Measurements from ENCODE around the gene RASGRP2. TPM values are rescaled to one million over a fixed set of nuclear protein-coding genes. Genes with fewer than 3 reads are reported as not detected.
A peak's percentile ranks its signal among the peaks of the same experiment; 100 is the strongest.

Gene RASGRP2
- total RNA-seq, 1 donor = 126 TPM

DNA sequence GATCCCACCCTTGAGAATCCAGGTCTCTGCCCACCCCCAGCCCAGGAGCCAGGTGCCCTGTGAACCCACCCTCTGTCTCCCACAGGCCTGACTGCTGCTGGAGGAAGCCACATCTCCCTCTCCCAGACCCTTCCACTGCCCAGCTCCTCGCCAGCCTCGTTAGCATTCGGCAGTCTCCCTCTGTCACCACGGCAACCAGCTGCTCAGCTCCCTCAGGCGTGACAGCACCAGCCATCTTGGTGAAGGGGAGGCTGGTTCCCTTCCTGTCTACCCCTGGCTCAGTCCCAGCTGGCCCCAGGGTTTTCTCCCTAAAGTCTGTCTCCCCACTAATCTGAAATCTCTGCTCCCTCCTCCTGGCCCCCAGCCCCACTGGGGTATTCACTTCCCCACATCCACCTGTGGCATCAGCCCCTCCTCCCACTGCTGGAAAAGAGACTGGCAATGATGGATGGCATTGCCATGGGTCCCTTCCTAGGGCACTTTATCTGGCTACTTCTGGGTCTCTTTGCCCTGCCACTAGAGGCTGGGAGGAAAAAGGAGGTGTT, 49.0 kb downstream of the RASGRP2 start:
- Histone ChIP-seq H3K27me3 (ENCODE audit: insufficient read depth, low read length) (peaks cover 5% of the 10 kb centered on the region), H3K4me1 (ENCODE audit: insufficient read depth, low read length) (no peaks in the 10 kb centered on the region), H3K4me3 (ENCODE audit: low read length) (no peak overlapping the region), H3K9me3 (ENCODE audit: low read depth, low read length) (no peaks in the 10 kb centered on the region)

DNA sequence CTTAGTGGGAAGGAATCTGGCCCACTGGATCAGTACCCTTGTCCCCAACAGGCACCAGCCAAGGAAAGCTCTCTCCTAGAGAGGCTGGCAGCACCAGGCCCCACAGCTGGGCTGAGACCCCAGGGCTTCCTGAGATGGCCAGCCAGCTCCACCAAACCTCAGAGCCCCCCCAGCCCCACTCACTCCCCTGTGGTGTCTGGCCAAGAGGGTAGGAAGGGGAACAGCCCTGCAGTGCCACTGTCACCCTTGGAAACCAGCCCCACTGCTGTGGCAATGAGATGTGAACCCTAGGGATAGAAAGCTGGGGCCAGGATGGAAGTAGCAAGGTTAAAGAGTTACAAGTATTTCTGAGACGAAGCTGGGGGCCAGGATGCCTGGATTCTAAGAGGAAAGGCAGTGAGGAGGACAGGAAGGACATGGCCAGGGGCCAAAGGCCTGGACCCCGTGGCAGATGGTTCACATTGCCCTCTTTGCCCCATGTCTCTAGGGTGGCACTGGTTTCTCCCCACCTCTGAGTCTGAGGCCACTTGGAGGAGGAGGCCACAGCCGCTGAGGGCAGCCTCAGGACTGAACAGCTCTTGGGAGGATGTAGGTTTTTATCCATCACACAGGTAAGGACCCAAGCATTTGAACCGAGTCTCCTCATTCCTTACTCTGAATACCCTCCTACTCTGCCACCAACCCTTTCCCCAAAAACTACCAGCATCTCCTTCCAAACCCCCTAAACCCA, 49.8 kb downstream of the RASGRP2 start:
- H3K4me1 ChIP-seq (ENCODE audit: insufficient read depth, low read length) = peaks cover under 1% of the 10 kb centered on the region
- no peak overlapping the region for H3K4me3 ChIP-seq (ENCODE audit: low read length)
- peaks cover 5% of the 10 kb centered on the region for H3K27me3 ChIP-seq (ENCODE audit: insufficient read depth, low read length)
- no peaks in the 10 kb centered on the region for H3K9me3 ChIP-seq (ENCODE audit: low read depth, low read length)

DNA sequence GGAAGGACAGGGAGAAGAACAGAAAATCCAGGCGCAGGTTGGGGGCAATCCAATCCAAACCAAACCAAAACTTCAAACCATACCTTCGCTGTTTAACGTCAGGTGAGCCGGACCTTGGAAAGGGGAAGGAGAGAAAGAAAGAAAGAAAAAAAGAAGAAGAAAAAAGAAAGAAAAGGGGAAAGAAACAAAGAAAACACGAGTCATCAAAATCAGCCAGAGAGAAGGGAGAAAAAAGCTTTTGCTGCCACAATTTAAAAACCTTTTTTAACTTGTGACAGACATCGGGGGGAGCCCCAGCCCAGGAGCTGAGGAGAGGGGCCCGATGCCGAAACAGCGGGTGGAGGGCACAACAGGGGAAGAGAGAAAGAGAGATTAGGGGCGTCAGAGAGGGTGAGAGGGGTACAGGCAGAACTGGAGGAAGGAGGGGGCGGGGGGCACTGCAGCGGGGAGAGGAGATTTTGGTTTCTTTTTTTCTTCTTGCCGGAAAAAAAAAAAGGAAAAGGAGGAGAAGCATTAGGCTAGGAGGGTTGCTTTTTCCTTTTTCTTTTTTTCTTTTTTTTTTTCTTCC, 51.1 kb downstream of the RASGRP2 start:
- Histone ChIP-seq H3K9me3 (ENCODE audit: low read depth, low read length) (no peaks in the 10 kb centered on the region), H3K4me3 (ENCODE audit: low read length) (no peak overlapping the region), H3K27me3 (ENCODE audit: insufficient read depth, low read length) (peaks cover 5% of the 10 kb centered on the region), H3K4me1 (ENCODE audit: insufficient read depth, low read length) (peaks cover 11% of the 10 kb centered on the region)

DNA sequence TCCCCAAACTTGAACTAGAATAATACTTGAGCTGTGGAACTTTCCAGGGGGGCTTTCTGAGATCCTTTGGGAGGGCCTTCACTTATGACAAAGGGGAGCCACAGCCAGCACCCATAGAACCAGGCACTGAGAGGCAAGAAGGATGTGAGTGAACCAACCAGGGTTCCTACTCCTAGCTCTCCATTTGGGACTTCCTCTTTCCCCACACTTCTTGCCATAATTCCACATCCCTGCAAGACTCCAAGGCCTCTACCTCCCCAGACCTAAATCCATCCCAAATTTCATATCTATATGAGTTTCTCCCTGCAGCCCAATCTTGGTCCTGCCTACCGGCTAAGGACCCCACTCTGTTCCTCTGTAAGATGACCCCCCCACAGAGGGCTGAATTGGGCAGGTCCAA, 52.4 kb downstream of the RASGRP2 start:
- peaks cover 5% of the 10 kb centered on the region for H3K27me3 ChIP-seq (ENCODE audit: insufficient read depth, low read length)
- no peak overlapping the region for H3K4me3 ChIP-seq (ENCODE audit: low read length)
- H3K9me3 ChIP-seq (ENCODE audit: low read depth, low read length) = no peaks in the 10 kb centered on the region

DNA sequence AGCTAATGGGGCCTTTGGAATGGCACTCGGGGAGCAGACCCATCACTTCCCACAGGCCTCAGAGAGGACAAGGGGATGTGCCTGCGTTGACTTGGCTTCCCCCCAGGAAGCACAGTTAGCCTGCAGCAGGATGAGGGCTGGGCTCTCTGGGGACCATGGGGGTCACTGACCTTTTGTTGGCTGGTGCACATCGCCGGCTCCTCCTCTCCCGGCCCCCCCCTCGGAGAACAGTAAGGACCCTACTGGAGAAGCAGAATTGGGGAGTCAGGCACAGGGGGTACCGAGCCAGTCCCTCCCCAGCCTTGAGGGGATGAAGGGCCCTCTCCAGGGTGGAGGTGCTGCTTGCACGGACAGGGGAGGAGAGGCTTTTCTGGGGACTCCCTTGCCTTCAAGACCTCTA, 53.7 kb downstream of the RASGRP2 start:
- H3K4me1 ChIP-seq (ENCODE audit: insufficient read depth, low read length) = peaks cover 18% of the 10 kb centered on the region
- H3K9me3 ChIP-seq (ENCODE audit: low read depth, low read length) = no peaks in the 10 kb centered on the region
- no peak overlapping the region for H3K4me3 ChIP-seq (ENCODE audit: low read length)
- peaks cover 5% of the 10 kb centered on the region for H3K27me3 ChIP-seq (ENCODE audit: insufficient read depth, low read length)

More for the DNA sequence above, 52.4 kb downstream of the RASGRP2 start:
- H3K4me1 ChIP-seq (ENCODE audit: insufficient read depth, low read length) = peaks cover 18% of the 10 kb centered on the region

DNA sequence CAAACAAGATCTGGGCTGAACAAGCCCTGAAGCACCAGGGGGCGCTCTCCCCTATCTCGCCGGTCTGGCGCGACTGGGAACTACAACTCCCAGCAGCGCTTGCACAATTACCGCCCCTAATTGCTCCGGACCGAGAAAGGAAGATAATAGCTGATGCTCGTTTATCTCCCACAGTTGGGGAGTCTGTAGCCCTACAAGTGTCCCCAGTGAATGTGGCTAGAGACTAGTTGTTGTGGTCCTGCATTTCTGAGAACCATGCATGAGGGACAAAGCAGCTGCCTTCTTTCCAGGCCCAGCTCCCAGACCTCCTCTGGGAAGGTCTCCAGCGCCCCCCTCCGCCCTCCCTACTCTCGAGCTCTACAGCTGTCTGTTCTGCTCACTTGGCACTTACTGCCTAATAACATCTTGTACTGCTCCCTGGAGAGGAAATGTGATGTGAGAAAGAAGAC, 55.4 kb downstream of the RASGRP2 start:
- Histone ChIP-seq H3K27me3 (ENCODE audit: insufficient read depth, low read length) (peaks cover 4% of the 10 kb centered on the region), H3K4me1 (ENCODE audit: insufficient read depth, low read length) (peaks cover 18% of the 10 kb centered on the region), H3K9me3 (ENCODE audit: low read depth, low read length) (no peaks in the 10 kb centered on the region), H3K4me3 (ENCODE audit: low read length) (peak overlapping the region; percentile 23)

DNA sequence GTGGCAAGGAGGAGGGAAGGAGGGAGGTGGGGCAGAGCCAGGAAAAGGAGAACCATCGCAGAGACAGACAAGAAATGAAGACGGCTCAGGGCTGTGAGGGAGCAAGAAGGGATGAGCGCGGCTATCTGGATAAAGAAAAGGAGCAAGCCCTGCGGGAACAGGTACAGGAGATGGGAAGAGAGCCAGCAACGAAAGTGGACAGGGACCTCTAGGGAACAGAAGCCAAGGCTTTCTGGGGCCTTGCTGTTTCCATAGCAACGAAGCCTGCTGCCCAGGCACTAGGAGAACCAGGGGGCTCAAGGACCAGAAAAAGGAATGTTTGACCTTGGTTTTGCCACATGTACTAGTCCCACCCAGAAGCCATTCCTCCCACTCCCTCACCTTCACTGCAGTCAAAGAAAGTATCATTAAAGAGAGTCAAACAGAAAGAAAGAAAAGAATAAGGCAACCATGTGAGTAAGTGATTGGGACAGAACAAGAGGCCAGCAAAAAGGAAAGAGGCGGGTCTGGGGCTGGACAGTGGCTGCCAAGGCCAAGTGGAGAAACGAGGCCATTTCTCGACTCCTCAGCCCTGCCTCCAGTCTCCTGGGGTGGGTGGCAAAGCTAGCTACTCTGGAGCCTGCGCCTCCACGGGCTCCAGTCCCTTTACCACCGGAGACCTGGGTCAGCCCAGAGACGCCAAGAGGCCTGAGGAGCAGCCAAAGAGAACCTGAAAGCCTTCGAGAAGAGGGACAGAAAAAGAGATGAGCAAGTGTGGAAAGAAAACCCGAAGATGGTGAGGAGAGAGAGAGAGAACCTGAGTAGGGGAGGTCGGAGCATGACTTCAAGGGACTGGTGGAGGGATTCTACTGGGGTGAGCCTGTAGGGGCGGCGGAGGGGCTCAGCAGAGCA, 56.1 kb downstream of the RASGRP2 start:
- no peaks in the 10 kb centered on the region for H3K9me3 ChIP-seq (ENCODE audit: low read depth, low read length)

DNA sequence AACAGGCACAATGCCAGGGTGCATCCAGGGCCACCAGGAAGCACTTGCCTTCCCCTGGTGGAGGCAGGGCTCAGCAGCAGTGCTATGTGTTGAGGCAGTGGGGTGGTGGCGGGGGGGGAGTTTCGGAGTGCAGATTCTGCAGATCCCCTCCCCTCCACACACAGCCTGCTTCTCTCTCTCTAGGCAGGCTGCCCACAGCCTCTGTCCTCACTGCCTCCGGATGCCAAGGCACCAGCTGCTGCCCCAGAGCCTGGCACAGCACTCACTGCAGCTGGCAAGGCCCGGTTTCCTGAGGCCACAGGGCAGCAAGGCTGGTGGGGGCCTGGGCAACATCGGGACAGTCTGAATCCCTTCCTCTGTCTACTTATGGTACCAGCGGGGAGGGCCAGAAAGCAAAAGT, 56.7 kb downstream of the RASGRP2 start:
- H3K9me3 ChIP-seq (ENCODE audit: low read depth, low read length) = no peaks in the 10 kb centered on the region
- no peaks in the 10 kb centered on the region for H3K27me3 ChIP-seq (ENCODE audit: insufficient read depth, low read length)
- H3K4me3 ChIP-seq (ENCODE audit: low read length) = no peak overlapping the region
- H3K4me1 ChIP-seq (ENCODE audit: insufficient read depth, low read length) = peaks cover 18% of the 10 kb centered on the region

More for the DNA sequence above, 56.1 kb downstream of the RASGRP2 start:
- Histone ChIP-seq H3K4me1 (ENCODE audit: insufficient read depth, low read length) (peaks cover 18% of the 10 kb centered on the region), H3K4me3 (ENCODE audit: low read length) (no peak overlapping the region), H3K27me3 (ENCODE audit: insufficient read depth, low read length) (no peaks in the 10 kb centered on the region)

DNA sequence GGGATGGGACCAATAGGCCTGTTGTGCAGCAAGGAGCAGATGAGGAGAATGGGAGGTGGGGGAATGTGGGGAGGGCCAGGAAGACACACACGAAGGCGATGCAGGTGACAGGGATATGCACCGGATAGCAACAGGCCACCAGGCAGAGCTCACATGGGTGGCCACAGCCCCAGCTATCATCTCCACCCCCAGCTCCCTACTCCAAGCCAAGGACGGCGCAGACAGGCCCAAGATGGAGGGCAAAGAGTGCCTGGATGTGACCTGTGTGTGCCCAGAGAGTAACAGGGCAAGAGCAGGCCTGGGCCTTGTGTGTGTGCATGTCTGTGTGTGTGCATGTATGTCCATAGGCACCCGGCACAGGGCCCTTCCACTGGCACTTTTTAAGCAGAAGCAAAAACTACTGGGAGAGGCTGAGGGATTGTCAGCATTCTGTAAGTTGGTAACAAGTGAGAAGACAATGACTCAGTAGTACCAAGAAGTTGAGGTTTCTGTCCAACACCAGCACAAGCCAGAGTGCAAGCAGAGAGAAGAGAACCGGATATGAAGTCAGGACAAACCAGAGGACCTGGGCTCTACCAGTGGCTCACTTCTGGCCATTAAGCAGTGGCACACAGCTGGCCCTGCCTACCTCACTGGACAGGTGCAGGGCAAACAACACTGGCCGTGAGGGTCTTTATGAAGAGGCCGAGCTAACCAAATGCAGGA, 57.3 kb downstream of the RASGRP2 start:
- no peaks in the 10 kb centered on the region for H3K9me3 ChIP-seq (ENCODE audit: low read depth, low read length)
- no peak overlapping the region for H3K4me3 ChIP-seq (ENCODE audit: low read length)
- H3K4me1 ChIP-seq (ENCODE audit: insufficient read depth, low read length) = peaks cover 18% of the 10 kb centered on the region

DNA sequence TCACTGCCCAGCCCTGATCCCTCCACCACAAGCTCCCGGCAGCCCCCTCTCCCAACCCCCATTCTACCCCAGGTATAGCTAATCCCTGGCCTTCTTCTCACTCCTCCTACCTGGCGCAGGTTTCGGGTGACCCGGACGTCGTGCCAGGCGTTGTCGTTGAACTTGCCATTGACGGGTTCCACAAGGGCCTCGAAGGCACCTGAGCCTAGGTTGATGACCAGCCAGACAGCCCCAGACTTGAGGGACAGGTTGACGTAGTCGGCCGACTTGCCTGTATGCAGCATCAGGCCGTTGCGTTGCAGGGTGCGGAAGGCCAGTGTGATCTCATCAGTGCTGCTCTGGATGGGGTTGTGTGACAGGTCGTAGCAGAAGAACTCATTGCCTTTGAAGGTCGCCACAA, 58.4 kb downstream of the RASGRP2 start:
- Histone ChIP-seq H3K4me1 (ENCODE audit: insufficient read depth, low read length) (peaks cover 18% of the 10 kb centered on the region), H3K9me3 (ENCODE audit: low read depth, low read length) (no peaks in the 10 kb centered on the region), H3K27me3 (ENCODE audit: insufficient read depth, low read length) (no peaks in the 10 kb centered on the region), H3K4me3 (ENCODE audit: low read length) (no peak overlapping the region)

More for the DNA sequence above, 57.3 kb downstream of the RASGRP2 start:
- H3K27me3 ChIP-seq (ENCODE audit: insufficient read depth, low read length) = no peaks in the 10 kb centered on the region

DNA sequence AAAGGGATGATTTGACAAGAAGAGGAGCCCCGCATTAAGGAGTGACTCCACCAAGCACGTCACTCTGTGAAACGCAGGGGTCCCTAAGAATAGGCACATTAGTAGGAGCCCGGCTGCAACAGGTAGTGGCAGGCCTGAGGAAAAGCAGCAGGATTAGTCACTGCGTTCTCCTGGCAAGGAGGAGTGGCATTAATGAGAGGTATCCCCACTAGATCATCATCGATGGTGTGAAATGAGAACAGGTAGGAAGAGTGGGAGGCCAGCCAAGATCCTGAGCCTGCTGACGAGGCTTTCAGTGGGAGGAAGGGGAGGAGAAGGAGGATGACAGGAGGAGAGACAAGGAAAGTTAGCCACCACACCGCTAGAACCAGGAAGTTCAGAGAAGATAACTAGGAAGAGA, 59.6 kb downstream of the RASGRP2 start:
- no peaks in the 10 kb centered on the region for H3K27me3 ChIP-seq (ENCODE audit: insufficient read depth, low read length)
- H3K4me1 ChIP-seq (ENCODE audit: insufficient read depth, low read length) = peaks cover 18% of the 10 kb centered on the region

DNA sequence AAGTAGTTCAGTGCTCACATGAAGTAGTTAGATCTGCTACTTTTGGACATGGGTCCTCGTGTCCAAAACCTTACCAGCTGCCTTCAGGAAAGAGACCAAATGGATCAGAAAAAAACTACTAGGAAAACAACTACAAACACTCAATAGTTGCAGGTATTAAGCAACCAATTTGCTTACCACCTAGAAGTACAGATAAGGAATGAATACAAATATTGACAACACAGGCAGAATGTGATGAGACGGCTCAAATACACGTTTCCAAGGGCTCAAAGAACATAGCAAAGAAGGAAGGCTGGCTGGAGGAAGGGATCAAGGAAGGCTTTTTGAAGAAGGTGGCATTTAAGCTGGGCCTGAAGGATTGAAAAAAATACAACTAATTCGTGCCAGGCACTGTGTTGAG, 62.8 kb downstream of the RASGRP2 start:
- Histone ChIP-seq H3K4me1 (ENCODE audit: insufficient read depth, low read length) (peaks cover 4% of the 10 kb centered on the region), H3K4me3 (ENCODE audit: low read length) (no peak overlapping the region), H3K9me3 (ENCODE audit: low read depth, low read length) (no peaks in the 10 kb centered on the region), H3K27me3 (ENCODE audit: insufficient read depth, low read length) (peaks cover 2% of the 10 kb centered on the region)

More for the DNA sequence above, 59.6 kb downstream of the RASGRP2 start:
- Histone ChIP-seq H3K4me3 (ENCODE audit: low read length) (no peak overlapping the region), H3K9me3 (ENCODE audit: low read depth, low read length) (no peaks in the 10 kb centered on the region)

DNA sequence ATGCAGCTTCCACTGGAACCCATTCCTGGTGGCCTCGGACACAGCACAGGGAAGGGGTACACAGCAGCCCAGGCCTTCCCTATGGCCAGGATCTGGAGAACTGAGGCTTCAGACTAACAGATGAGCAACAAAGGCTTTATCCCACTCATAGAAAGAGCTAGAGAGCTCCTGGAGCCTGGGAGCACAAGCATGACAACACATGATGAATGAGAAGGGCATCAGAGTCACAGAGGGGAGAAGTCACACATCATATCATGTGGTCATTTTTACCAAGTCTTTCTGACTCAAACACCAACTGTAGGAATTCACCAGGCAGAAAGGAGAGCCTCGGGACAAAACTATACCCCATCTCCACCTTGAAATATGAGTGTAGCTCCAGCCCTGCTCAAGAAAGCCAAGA, 64.1 kb downstream of the RASGRP2 start:
- H3K27me3 ChIP-seq (ENCODE audit: insufficient read depth, low read length) = peaks cover 2% of the 10 kb centered on the region
- no peaks in the 10 kb centered on the region for H3K9me3 ChIP-seq (ENCODE audit: low read depth, low read length)
- H3K4me3 ChIP-seq (ENCODE audit: low read length) = no peak overlapping the region
- H3K4me1 ChIP-seq (ENCODE audit: insufficient read depth, low read length) = peaks cover 14% of the 10 kb centered on the region

DNA sequence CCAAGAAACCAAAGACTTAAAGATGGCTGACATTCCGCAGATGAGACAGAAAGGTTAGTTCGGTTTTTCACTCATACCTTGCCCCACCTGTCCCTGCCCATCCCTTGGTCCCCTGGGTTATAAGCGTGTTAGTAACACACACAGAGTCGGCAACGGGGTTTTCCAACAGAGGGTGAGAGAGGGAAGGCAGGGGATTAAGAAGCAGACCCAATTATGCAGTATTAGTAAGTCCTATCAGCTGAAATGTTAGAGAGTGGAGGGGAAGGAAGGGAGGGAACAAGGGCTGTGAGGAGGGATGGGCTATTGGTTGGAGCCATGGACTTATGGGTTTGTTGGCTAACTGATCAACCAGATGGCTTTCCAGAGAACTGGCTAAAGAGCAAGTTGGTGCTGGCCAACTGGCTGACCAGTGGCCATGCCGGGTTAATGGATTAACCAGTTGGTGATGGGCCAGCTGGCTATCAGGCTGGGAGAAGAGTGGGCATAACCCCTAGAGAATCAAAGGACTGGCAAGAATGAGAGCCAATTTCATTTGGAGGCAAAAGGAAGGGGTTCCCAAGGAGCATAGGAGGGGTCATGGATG, 66.4 kb downstream of the RASGRP2 start:
- H3K4me1 ChIP-seq (ENCODE audit: insufficient read depth, low read length) = peaks cover 14% of the 10 kb centered on the region
- peaks cover 2% of the 10 kb centered on the region for H3K27me3 ChIP-seq (ENCODE audit: insufficient read depth, low read length)
- no peaks in the 10 kb centered on the region for H3K9me3 ChIP-seq (ENCODE audit: low read depth, low read length)
- H3K4me3 ChIP-seq (ENCODE audit: low read length) = no peak overlapping the region

Measured in mononuclear cell (primary cell).